ENCODE results near the gene CHI3L1. TPM values are rescaled to one million over a fixed set of nuclear protein-coding genes. Genes with fewer than 3 reads are reported as not detected.

CHI3L1 gene
- total RNA-seq, 1 experiment from 2014 or later = not detected

DNA sequence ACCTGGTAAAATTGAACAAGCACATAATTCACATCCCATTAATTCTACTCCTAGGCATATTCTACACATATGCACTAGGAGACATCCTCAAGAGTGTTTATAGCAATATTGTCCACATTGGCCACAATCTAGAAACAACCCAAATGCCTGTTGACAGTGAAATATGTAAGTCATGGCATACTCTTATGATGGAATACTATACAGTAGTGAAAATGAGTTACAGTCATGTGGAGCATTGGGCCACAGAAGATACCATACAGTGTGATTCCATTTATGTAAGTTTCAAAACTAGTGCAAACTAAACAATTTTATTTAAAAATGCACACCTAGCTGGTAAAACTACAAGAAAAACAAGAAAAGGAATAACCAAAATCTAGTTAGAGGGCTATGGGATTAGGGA lies 23.8 kb upstream of the CHI3L1 start:
- Mint-ChIP-seq H3K4me3 (no peak overlapping the region), H3K9me3 (no peaks in the 10 kb centered on the region), H3K4me1 (peaks cover 5 to 8% of the 10 kb centered on the region in 2 experiments), H3K27me3 (ENCODE audit: low read depth) (peaks cover 3% of the 10 kb centered on the region), H3K36me3 (ENCODE audit: insufficient read depth in 1 of 3, low read depth in 3 of 3) (no peaks in the 10 kb centered on the region), H3K27ac (no peak overlapping the region)
- H3K4me1 ChIP-seq (ENCODE audit: insufficient read depth, low read length) = no peaks in the 10 kb centered on the region
- no peak overlapping the region for H4K8ac ChIP-seq (replicated peaks; ENCODE audit: insufficient read length, low read depth, low read length)
- no peak overlapping the region for H2AK5ac ChIP-seq (ENCODE audit: insufficient read length, low read length)
- no peak overlapping the region for H2BK20ac ChIP-seq (ENCODE audit: low read depth, low read length, poor library complexity, severe bottlenecking)
- no peak overlapping the region for H3K4me2 ChIP-seq (ENCODE audit: insufficient read depth, insufficient read length, low read length)
- H2AFZ ChIP-seq (ENCODE audit: low read length) = no peak overlapping the region
- H3K23ac ChIP-seq (ENCODE audit: insufficient read length, low read depth, low read length) = no peak overlapping the region
- H3K79me1 ChIP-seq (ENCODE audit: insufficient read depth, low read depth, low read length, poor library complexity, severe bottlenecking) = no peaks in the 10 kb centered on the region
- no peak for DNase-seq
- H3K4ac ChIP-seq (ENCODE audit: low read depth, low read length) = no peak overlapping the region
- H3K9me3 ChIP-seq (ENCODE audit: control insufficient read depth, low read depth, low read length) = no peaks in the 10 kb centered on the region
- H3K27ac ChIP-seq (ENCODE audit: insufficient read length, low read depth, low read length) = no peak overlapping the region
- H3K18ac ChIP-seq (ENCODE audit: insufficient read length, low read depth, low read length) = no peak overlapping the region
- no peak overlapping the region for H2BK120ac ChIP-seq (ENCODE audit: low read depth, low read length, poor library complexity, severe bottlenecking)
- H3K23me2 ChIP-seq (ENCODE audit: insufficient read length, low read depth, low read length, poor library complexity, severe bottlenecking) = no peaks in the 10 kb centered on the region
- H2BK5ac ChIP-seq (ENCODE audit: insufficient read length, low read length) = no peak overlapping the region
- H3K56ac ChIP-seq (ENCODE audit: insufficient read length, low read depth, low read length) = no peak overlapping the region
- no peak overlapping the region for H2BK12ac ChIP-seq (ENCODE audit: insufficient read length, low read depth, low read length)
- no peak overlapping the region for H2BK15ac ChIP-seq (ENCODE audit: low read depth, low read length)
- no peak overlapping the region for H3T11ph ChIP-seq (ENCODE audit: low read length)
- H3K79me2 ChIP-seq (ENCODE audit: insufficient read depth, low read length) = no peaks in the 10 kb centered on the region
- H3K27me3 ChIP-seq (ENCODE audit: insufficient read depth, low read length) = no peaks in the 10 kb centered on the region
- no peak overlapping the region for H4K5ac ChIP-seq (ENCODE audit: insufficient read length, low read depth, low read length)
- no peak overlapping the region for H4K91ac ChIP-seq (ENCODE audit: insufficient read length, low read depth, low read length)
- TF ChIP-seq, protein P1, sequence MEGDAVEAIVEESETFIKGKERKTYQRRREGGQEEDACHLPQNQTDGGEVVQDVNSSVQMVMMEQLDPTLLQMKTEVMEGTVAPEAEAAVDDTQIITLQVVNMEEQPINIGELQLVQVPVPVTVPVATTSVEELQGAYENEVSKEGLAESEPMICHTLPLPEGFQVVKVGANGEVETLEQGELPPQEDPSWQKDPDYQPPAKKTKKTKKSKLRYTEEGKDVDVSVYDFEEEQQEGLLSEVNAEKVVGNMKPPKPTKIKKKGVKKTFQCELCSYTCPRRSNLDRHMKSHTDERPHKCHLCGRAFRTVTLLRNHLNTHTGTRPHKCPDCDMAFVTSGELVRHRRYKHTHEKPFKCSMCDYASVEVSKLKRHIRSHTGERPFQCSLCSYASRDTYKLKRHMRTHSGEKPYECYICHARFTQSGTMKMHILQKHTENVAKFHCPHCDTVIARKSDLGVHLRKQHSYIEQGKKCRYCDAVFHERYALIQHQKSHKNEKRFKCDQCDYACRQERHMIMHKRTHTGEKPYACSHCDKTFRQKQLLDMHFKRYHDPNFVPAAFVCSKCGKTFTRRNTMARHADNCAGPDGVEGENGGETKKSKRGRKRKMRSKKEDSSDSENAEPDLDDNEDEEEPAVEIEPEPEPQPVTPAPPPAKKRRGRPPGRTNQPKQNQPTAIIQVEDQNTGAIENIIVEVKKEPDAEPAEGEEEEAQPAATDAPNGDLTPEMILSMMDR (conservative IDR thresholded peaks at IDR 0.05) = no peak
- H3K9ac ChIP-seq (ENCODE audit: extremely low read depth, insufficient read length, low read length) = no peak overlapping the region
- no peak overlapping the region for H3K14ac ChIP-seq (ENCODE audit: insufficient read depth, low read length)
- no peaks in the 10 kb centered on the region for H4K20me1 ChIP-seq (ENCODE audit: control insufficient read depth, insufficient read depth, insufficient read length)
